Dermis microvascular lymphatic vessel endothelial cell (primary cell): ENCODE measurements around the gene OR4X2. TPM values are rescaled to one million over a fixed set of nuclear protein-coding genes. Genes with fewer than 3 reads are reported as not detected.
"Not testable (repeated sequence)": the region's sequence is repeated elsewhere in the genome, so short reads cannot be mapped to it uniquely, and the experiment has no call there.

ENCODE experiments used
- DNase-seq, 2 donors: peaks; one replicate each; pipeline versions ENCODE4 v3.0.0 to v3.0.0-alpha.2; 2010; ENCODE audit warnings: low read depth in 2 of 2
- total RNA-seq: library from RNA; depleted of rRNA; stranded (reverse); fragments of >200 nt; gene quantifications from 2 replicates; pipeline ENCODE4 v1.2.1, GENCODE V29; 2014

OR4X2 gene
- not detected in 2 replicates for total RNA-seq

- DNase-seq: no peak
These were observed at the start of gene OR4X2 for GRCh38 chr11:48244804-48245203. Gene OR4X2 (plus strand): TSS chr11:48245104. CDS start chr11:48245104, 0 bp downstream.

GRCh38 chr11:48207881-48208280 lies 37.0 kb upstream of the OR4X2 start:
- DNase-seq: no peak

GRCh38 chr11:48210052-48210451 lies 34.9 kb upstream of the OR4X2 start:
- no peak for DNase-seq

DNA sequence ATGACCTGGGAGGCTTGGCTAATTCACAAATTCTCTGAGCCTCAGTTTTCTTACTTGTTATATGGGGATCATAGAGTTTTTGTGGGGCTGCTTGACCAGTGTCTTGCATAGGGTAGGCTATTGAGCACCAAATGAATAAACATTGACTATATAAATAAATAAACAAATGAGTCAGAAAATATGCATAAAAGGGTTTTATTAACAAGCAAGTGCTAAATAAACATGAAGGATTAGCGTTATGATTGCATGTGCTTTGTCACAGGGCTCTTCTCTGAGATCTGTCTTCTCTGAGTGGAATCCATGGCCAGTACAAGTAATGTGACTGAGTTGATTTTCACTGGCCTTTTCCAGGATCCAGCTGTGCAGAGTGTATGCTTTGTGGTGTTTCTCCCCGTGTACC lies 28.4 kb upstream of the OR4X2 start, which contains the start of gene OR4B1:
TSS of gene OR4B1 (plus strand) at position 301 of the 400 bp plus-strand sequence. CDS start at position 301, 0 bp downstream.
- DNase-seq: no peak

- no peak for DNase-seq
These were observed 16.1 kb upstream of the OR4X2 start for GRCh38 chr11:48228761-48229160.

- DNase-seq: not testable (repeated sequence)
These were observed 14.8 kb upstream of the OR4X2 start for GRCh38 chr11:48230057-48230456.

- no peak for DNase-seq
These were observed 7.2 kb upstream of the OR4X2 start for GRCh38 chr11:48237727-48238126.

GRCh38 chr11:48242501-48242900 lies 2.4 kb upstream of the OR4X2 start:
- DNase-seq: no peak

GRCh38 chr11:48248902-48249301 lies 4.0 kb downstream of the OR4X2 start:
- DNase-seq: no peak

- no peak for DNase-seq
These were observed 16.7 kb downstream of the OR4X2 start for GRCh38 chr11:48261600-48261999.

DNA sequence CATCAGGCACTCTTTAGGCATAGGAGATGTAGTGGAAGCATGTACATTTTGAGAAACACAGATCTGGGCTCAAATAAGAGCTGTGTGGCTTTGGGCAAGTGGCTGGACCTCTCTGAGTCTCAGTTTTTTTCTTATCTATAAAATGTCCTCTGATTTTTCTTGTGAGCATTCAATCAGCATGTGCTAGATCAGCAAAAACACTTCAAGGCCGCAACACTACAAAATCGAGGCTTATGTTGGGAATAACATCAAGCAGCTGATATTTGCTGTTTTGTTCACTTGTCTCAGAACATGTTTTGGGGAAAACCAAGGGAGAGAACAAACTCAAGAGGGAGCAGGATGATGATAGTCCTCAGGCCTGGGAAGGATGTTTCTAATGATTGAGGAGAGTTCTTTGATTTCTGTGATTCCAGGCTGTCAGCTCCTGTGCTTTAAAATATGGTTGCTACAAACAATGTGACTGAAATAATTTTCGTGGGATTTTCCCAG lies 18.6 kb downstream of the OR4X2 start, which contains the start of gene OR4X1:
TSS of gene OR4X1 (plus strand) at position 439 of the 489 bp plus-strand sequence. CDS start at position 439, 0 bp downstream.
- DNase-seq: no peak

DNA sequence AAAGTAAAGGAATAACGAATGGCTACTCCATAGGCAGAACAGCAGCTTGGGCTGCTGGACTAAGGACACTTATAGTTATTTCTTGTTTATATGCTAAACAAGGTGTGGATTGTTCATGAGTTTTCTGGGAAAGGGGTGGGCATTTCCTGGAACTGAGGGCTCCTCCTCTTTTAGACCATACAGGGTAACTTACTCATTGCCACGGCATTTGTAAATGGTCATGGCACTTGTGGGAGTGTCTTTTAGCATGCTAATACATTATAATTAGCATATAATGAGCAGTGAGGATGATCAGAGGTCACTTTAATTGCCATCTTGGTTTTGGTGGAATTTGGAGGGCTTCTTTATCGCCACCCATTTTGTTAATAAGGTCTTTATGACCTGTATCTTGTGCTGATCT lies 25.7 kb downstream of the OR4X2 start:
- no peak for DNase-seq

DNA sequence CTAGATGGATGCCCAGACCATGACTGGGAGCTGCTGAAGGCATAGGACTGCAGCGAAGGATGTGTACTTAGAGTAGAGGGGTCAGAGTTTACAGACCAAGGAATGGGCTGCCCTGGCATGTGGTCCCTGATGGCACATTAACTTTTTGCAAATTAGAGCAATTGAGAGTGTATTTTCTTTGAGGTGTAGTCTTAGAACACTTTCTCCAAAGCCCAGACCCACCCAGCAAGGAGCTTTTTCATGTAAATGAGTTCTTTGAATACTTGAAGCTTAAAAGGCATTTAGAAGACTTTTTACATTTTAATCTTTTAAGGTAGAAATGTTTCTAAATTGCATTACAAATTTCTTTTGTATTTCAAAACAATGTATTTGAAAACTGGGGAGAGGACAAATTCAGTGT lies 27.7 kb downstream of the OR4X2 start:
- no peak for DNase-seq

Other genes starting within 250 kb of the OR4X2 start
- not detected in 2 replicates for gene OR4B1, start 28.3 kb upstream of the OR4X2 start, total RNA-seq
- not detected in 2 replicates for gene OR4X1, start 18.8 kb downstream of the OR4X2 start, total RNA-seq
- gene OR4S1, start 61.1 kb downstream of the OR4X2 start, total RNA-seq: not detected in 2 replicates
- not detected in 2 replicates for gene OR4C3, start 79.8 kb downstream of the OR4X2 start, total RNA-seq
- gene OR4C5, start 121.4 kb downstream of the OR4X2 start, total RNA-seq: not detected in 2 replicates
- not detected in 2 replicates for gene OR4A47, start 243.7 kb downstream of the OR4X2 start, total RNA-seq